Measurements from ENCODE around the gene GTPBP1. TPM values are rescaled to one million over a fixed set of nuclear protein-coding genes. Genes with fewer than 3 reads are reported as not detected.

The GTPBP1 gene
- total RNA-seq, 1 donor from 2014 or later: 36.5 TPM

DNA sequence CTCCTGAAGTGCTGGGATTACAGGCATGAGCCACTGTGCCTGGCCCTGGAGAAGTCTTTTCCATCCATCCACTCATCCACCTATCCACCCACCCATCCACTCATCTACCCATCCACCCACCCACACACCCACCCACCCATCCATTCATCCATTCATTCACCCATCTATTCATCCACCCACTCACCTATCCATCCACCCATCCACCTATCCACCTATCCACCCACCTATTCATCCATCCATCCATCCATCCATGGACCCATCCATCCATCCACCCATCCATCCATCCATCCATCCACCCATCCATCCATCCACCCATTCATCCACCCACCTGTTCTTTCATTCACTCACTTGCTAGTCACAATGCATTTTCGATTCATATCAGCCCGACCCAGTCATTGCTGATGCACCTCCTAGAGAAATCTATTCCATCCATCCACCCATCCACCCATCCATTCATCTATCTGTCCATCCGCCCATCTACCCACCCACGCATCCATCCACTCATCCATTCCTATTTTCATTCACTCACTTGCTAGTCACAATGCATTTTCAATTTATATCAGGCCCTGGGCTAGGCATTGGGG lies 67.7 kb downstream of the GTPBP1 start:
- intact Hi-C loops (cut with micrococcal nuclease): no loop called here
- no peak for DNase-seq
- no peak for ATAC-seq

DNA sequence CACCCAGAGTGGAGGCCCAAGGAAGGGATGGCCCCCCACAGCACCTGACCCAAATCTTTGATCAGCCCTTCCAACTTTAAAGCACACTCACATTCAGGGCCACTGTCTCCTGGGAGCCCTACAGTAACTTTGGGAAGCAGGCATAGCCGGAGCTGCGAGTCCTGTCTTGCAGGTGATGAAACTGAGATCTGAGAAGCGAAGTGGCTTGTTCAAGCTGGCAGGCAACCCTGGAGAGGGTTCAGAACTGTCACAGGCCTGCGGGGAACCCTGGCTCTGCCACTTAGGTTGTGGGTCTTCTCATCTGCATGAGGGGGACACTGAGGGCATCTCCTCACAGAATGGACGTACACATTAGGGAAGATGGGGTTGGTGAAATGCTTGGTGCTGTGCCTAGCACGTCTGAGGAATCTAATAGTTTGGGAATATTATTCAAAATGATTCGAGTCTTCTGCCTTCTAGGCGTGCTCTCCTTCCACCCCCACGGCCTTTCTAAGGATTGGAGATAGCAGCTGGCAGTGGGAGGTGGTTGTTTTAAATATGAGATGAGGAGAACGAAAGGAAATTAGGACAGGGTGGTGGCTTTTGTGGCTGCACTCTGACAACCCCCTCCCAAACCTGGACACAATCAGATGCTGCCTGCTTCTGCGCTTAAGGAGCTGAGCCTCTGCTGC lies 68.9 kb downstream of the GTPBP1 start:
- ATAC-seq (no peak), DNase-seq (no peak)
- intact Hi-C loops (cut with micrococcal nuclease): no loop called here

GRCh38 chr22:38775656-38776055 lies 69.9 kb downstream of the GTPBP1 start:
- intact Hi-C loops (cut with micrococcal nuclease): no loop called here
- no peak for DNase-seq
- ATAC-seq: no peak

- no peak for DNase-seq
- no peak for ATAC-seq
- intact Hi-C loops (cut with micrococcal nuclease): no loop called here
These were observed 70.3 kb downstream of the GTPBP1 start for GRCh38 chr22:38776086-38776485.

- intact Hi-C loops (cut with micrococcal nuclease): no loop called here
- ATAC-seq: peak; percentile 34
- peak; percentile 56 for DNase-seq
These were observed 71.4 kb downstream of the GTPBP1 start for GRCh38 chr22:38777087-38777671.

DNA sequence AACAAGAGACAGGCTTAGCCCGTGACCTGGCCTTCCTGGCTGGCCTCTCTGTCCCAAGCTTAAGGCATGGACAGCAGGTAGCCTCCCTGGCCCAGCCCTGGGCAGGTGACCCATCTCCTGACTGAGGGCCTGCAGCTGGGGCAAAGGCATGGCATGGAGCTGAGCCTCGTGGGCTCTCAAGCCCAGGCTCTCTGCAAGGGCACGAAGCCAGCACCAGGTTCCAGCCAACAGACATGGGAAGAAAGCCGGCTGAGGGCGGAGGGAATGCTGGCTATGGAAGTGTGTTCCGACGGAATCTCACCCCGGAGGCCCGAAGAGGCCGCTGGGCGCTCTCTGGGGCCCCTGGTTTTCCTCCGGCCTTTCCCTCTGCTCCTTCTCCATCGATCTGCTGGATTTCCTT lies 75.3 kb downstream of the GTPBP1 start:
- intact Hi-C loops (cut with micrococcal nuclease): no loop called here
- ATAC-seq (peak; percentile 70), DNase-seq (peak; percentile 89)

- intact Hi-C loops (cut with micrococcal nuclease): no loop called here
- ATAC-seq: no peak
These were observed 76.8 kb downstream of the GTPBP1 start for GRCh38 chr22:38782402-38783094.

More at GRCh38 chr22:38782402-38783094, 76.8 kb downstream of the GTPBP1 start:
- DNase-seq: no peak

Other genes with a start within 250 kb of the GTPBP1 start
- gene KDELR3, start 237.8 kb upstream of the GTPBP1 start, total RNA-seq: 4.2 TPM
- gene DDX17, start 199.6 kb upstream of the GTPBP1 start, total RNA-seq: 212 TPM
- 0.20 TPM for gene DMC1, start 135.8 kb upstream of the GTPBP1 start, total RNA-seq
- gene FAM227A, start 49.6 kb upstream of the GTPBP1 start, total RNA-seq: 0.20 TPM
- gene CBY1, start 49.3 kb upstream of the GTPBP1 start, total RNA-seq: 32.6 TPM
- 65.5 TPM for gene TOMM22, start 24.0 kb upstream of the GTPBP1 start, total RNA-seq
- gene JOSD1, start 5.0 kb upstream of the GTPBP1 start, total RNA-seq: 17.8 TPM
- gene SUN2, start 50.1 kb downstream of the GTPBP1 start, total RNA-seq: 109 TPM
- gene DNAL4, start 88.2 kb downstream of the GTPBP1 start, total RNA-seq: 11.6 TPM
- 23.4 TPM for gene NPTXR, start 138.1 kb downstream of the GTPBP1 start, total RNA-seq
- gene CBX6, start 166.3 kb downstream of the GTPBP1 start, total RNA-seq: 37.1 TPM